ENCODE results near the gene ADCY9.
"Not testable (repeated sequence)": the region's sequence is repeated elsewhere in the genome, so short reads cannot be mapped to it uniquely, and the experiment has no call there.

ADCY9 gene

GRCh38 chr16:4116325-4117249 lies at the start of gene ADCY9:
Gene ADCY9 (minus strand): TSS chr16:4116442. CDS start chr16:4115442, 1,000 bp downstream.
- peak within 1 kb of the TSS; percentile 86 to 91 for H3K4me3 Mint-ChIP-seq
- peaks cover 18 to 22% of the 10 kb centered on the region in 2 donors for H3K27me3 Mint-ChIP-seq
- H3K36me3 Mint-ChIP-seq = peaks cover 0 to 3% of the 10 kb centered on the region in 2 donors
- DNase-seq = peak; percentile 54
- peaks cover 21 to 43% of the 10 kb centered on the region in 2 donors for H3K4me1 Mint-ChIP-seq
- peak within 1 kb of the TSS; percentile 53 for H3K27ac Mint-ChIP-seq
- ATAC-seq (replicated peaks) = peak; percentile 83 to 84
- no peaks in the 10 kb centered on the region for H3K9me3 Mint-ChIP-seq

- no peaks in the 10 kb centered on the region for H3K36me3 Mint-ChIP-seq
- ATAC-seq (replicated peaks) = peak in 1 of 2 donors; percentile 73
- H3K4me1 Mint-ChIP-seq = no peaks in the 10 kb centered on the region
- peaks cover 1 to 3% of the 10 kb centered on the region in 2 donors for H3K9me3 Mint-ChIP-seq
- peaks cover 0 to 1% of the 10 kb centered on the region in 2 donors for H3K27me3 Mint-ChIP-seq
- no peak for DNase-seq
- H3K4me3 Mint-ChIP-seq = no peak overlapping the region
- no peak overlapping the region for H3K27ac Mint-ChIP-seq
Observed at GRCh38 chr16:4160658-4161430, 44.6 kb upstream of the ADCY9 start.

- ATAC-seq (replicated peaks) (no peak), DNase-seq (no peak)
- H3K9me3 Mint-ChIP-seq = peaks cover 1 to 3% of the 10 kb centered on the region in 2 donors
- no peak overlapping the region for H3K4me3 Mint-ChIP-seq
- no peaks in the 10 kb centered on the region for H3K4me1 Mint-ChIP-seq
- H3K27me3 Mint-ChIP-seq = peaks cover 0 to 11% of the 10 kb centered on the region in 2 donors
- no peak overlapping the region for H3K27ac Mint-ChIP-seq
- H3K36me3 Mint-ChIP-seq = no peaks in the 10 kb centered on the region
Observed at GRCh38 chr16:4159726-4160125, 43.5 kb upstream of the ADCY9 start.

- no peak overlapping the region for H3K4me3 Mint-ChIP-seq
- H3K27me3 Mint-ChIP-seq = peaks cover 0 to 19% of the 10 kb centered on the region in 2 donors
- peaks cover 1 to 3% of the 10 kb centered on the region in 2 donors for H3K9me3 Mint-ChIP-seq
- ATAC-seq (replicated peaks) = no peak
- no peaks in the 10 kb centered on the region for H3K4me1 Mint-ChIP-seq
- H3K36me3 Mint-ChIP-seq = no peaks in the 10 kb centered on the region
- DNase-seq = no peak
- H3K27ac Mint-ChIP-seq = no peak overlapping the region
Observed at GRCh38 chr16:4158143-4159093, 42.2 kb upstream of the ADCY9 start.

- Mint-ChIP-seq H3K27me3 (peaks cover 0 to 21% of the 10 kb centered on the region in 2 donors), H3K27ac (no peak overlapping the region), H3K9me3 (peaks cover 1 to 3% of the 10 kb centered on the region in 2 donors), H3K4me1 (no peaks in the 10 kb centered on the region), H3K4me3 (no peak overlapping the region), H3K36me3 (no peaks in the 10 kb centered on the region)
- DNase-seq = no peak
- no peak for ATAC-seq (replicated peaks)
Observed at GRCh38 chr16:4157376-4157825, 41.2 kb upstream of the ADCY9 start.

- not testable (repeated sequence) for DNase-seq; ATAC-seq (replicated peaks); H3K27ac Mint-ChIP-seq; H3K4me3 Mint-ChIP-seq; H3K36me3 Mint-ChIP-seq; H3K4me1 Mint-ChIP-seq; H3K9me3 Mint-ChIP-seq
- H3K27me3 Mint-ChIP-seq = peaks cover 0 to 21% of the 10 kb centered on the region in 2 donors
Observed at GRCh38 chr16:4156503-4156902, 40.3 kb upstream of the ADCY9 start.

- not testable (repeated sequence) for H3K9me3 Mint-ChIP-seq; H3K4me3 Mint-ChIP-seq; H3K27ac Mint-ChIP-seq; H3K4me1 Mint-ChIP-seq; ATAC-seq (replicated peaks); DNase-seq; H3K36me3 Mint-ChIP-seq
- peaks cover 0 to 21% of the 10 kb centered on the region in 2 donors for H3K27me3 Mint-ChIP-seq
Observed at GRCh38 chr16:4153364-4153763, 37.1 kb upstream of the ADCY9 start.

GRCh38 chr16:4152267-4152666 lies 36.0 kb upstream of the ADCY9 start:
- Mint-ChIP-seq H3K9me3 (peaks cover 1 to 3% of the 10 kb centered on the region in 2 donors), H3K36me3 (no peaks in the 10 kb centered on the region), H3K27me3 (peaks cover under 1 to 27% of the 10 kb centered on the region in 2 donors), H3K27ac (no peak overlapping the region), H3K4me1 (no peaks in the 10 kb centered on the region), H3K4me3 (no peak overlapping the region)
- ATAC-seq (replicated peaks) = no peak
- no peak for DNase-seq

GRCh38 chr16:4147236-4147635 lies 31.0 kb upstream of the ADCY9 start:
- H3K4me3 Mint-ChIP-seq = no peak overlapping the region
- H3K4me1 Mint-ChIP-seq = peaks cover 0 to 2% of the 10 kb centered on the region in 2 donors
- H3K27ac Mint-ChIP-seq = no peak overlapping the region
- ATAC-seq (replicated peaks) (no peak), DNase-seq (no peak)
- no peaks in the 10 kb centered on the region for H3K36me3 Mint-ChIP-seq
- peaks cover 3 to 16% of the 10 kb centered on the region in 2 donors for H3K27me3 Mint-ChIP-seq
- H3K9me3 Mint-ChIP-seq = no peaks in the 10 kb centered on the region

- ATAC-seq (replicated peaks) (peak; percentile 70 to 71), DNase-seq (peak; percentile 8)
- H3K4me3 Mint-ChIP-seq = no peak overlapping the region
- H3K9me3 Mint-ChIP-seq = no peaks in the 10 kb centered on the region
- H3K4me1 Mint-ChIP-seq = peaks cover 0 to 3% of the 10 kb centered on the region in 2 donors
- H3K27ac Mint-ChIP-seq = no peak overlapping the region
- peaks cover 0 to 1% of the 10 kb centered on the region in 2 donors for H3K36me3 Mint-ChIP-seq
- H3K27me3 Mint-ChIP-seq = peaks cover 5 to 10% of the 10 kb centered on the region in 2 donors
Observed at GRCh38 chr16:4142268-4142667, 26.0 kb upstream of the ADCY9 start.

GRCh38 chr16:4141604-4142003 lies 25.4 kb upstream of the ADCY9 start:
- peaks cover 0 to 3% of the 10 kb centered on the region in 2 donors for H3K4me1 Mint-ChIP-seq
- H3K4me3 Mint-ChIP-seq = no peak overlapping the region
- DNase-seq = no peak
- ATAC-seq (replicated peaks) = no peak
- H3K27me3 Mint-ChIP-seq = peaks cover 3 to 6% of the 10 kb centered on the region in 2 donors
- no peaks in the 10 kb centered on the region for H3K9me3 Mint-ChIP-seq
- peak overlapping the region; percentile 47 for H3K27ac Mint-ChIP-seq
- peaks cover 0 to 2% of the 10 kb centered on the region in 2 donors for H3K36me3 Mint-ChIP-seq

- H3K27me3 Mint-ChIP-seq = peaks cover 7 to 9% of the 10 kb centered on the region in 2 donors
- DNase-seq = no peak
- peaks cover 0 to 3% of the 10 kb centered on the region in 2 donors for H3K4me1 Mint-ChIP-seq
- H3K27ac Mint-ChIP-seq = peak overlapping the region; percentile 65
- ATAC-seq (replicated peaks) = peak; percentile 31 to 41
- H3K4me3 Mint-ChIP-seq = no peak overlapping the region
- H3K36me3 Mint-ChIP-seq = peaks cover 0 to 2% of the 10 kb centered on the region in 2 donors
- no peaks in the 10 kb centered on the region for H3K9me3 Mint-ChIP-seq
Observed at GRCh38 chr16:4140652-4141051, 24.4 kb upstream of the ADCY9 start.

GRCh38 chr16:4139968-4140367 lies 23.7 kb upstream of the ADCY9 start:
- Mint-ChIP-seq H3K27me3 (peaks cover 12 to 13% of the 10 kb centered on the region in 2 donors), H3K4me1 (peaks cover 0 to 3% of the 10 kb centered on the region in 2 donors), H3K9me3 (no peaks in the 10 kb centered on the region), H3K4me3 (no peak overlapping the region), H3K36me3 (peaks cover 0 to 2% of the 10 kb centered on the region in 2 donors), H3K27ac (no peak overlapping the region)
- DNase-seq = no peak
- no peak for ATAC-seq (replicated peaks)
